Effector CD8-positive, alpha-beta T cell (primary cell): Measurements from ENCODE around the gene OR2T34.
"Not testable (repeated sequence)": the region's sequence is repeated elsewhere in the genome, so short reads cannot be mapped to it uniquely, and the experiment has no call there.

ENCODE experiments used
- DNase-seq: peaks from one replicate; lab custom pipeline; 2025; lab: John Stamatoyannopoulos, UW

OR2T34 gene

DNA sequence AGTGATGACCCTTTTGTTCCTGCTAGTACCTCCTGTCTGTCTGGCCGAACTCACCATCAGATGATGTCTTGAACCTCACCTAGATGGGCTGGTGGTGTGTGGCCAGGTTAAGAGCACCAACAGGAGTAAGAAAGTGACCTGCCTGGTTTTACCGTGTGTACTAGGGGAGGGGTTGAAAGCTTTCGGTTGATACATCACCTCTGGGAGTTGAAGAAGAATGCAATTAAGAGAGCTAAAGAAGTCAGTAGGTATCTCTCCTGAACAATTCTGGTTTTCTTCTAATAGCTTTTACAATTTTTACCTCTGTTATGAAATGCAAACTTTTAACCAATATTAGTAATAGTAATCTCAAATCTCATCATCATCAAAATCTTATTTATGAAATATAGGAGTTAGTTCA lies 11.9 kb downstream of the OR2T34 start, which contains the start of gene OR2T29:
Gene OR2T29, minus strand, starts transcription at position 101 of the 400 bp plus-strand sequence. CDS start 3,281 bp downstream, outside the sequence.
- DNase-seq, result not testable (repeated sequence)

DNA sequence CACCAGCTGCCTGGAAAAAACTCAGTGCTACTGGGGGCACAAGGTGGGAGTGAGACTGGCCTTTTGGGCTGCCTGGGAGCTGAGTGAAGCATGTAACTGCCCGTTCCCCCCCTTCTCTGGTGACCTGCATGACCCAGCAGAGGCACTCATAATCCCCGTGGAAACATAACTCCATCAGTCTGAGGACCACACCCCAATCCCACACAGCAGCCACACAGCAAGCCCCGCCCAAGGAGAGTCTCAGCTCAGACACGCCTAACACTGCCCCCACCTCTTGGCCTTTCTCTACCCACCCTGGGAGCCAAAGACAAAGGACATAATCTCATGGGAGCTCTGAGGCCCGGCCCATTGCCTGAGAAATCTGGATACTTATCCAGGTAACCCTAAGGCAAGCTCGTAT lies 23.5 kb downstream of the OR2T34 start:
- DNase-seq, result not testable (repeated sequence)

DNA sequence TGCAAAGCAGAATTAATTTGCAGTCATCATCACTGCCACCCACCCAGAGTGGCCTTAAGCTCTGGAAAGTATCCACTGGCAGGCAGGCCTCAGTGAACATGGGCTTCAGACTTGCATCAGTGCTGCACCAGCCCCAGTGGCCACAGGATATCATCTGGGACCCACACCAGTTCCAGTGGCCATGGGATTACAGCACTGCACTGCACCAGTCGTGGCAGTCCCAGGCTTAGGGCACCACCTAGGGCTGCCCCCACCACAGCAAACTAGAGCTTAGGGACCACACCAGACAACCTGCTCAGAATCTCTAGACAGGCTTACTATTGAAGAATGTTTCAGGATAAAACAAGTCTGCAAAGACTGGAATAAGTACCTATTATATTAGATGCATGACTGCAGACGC lies 27.2 kb downstream of the OR2T34 start:
- not testable (repeated sequence) for DNase-seq

DNA sequence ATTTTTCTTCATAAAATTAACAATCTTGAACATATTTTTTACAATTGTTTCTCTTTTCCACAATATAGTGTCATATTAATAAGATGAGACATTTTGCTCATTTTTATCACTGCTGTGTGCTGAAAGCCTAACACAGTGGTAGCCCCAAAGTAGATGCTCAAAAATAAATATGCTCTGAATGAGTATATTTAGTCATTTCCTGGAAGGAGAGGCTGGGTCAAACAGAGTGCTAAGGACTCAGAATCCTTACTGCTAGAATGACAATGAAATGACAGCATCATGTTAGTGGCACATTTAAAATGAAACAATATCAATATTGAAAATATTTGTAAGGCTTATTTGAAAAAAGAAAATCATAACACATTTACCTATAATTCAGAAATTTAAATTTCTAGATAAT lies 37.1 kb downstream of the OR2T34 start:
- DNase-seq, result not testable (repeated sequence)
